ENCODE data around the gene FZD4. TPM values are rescaled to one million over a fixed set of nuclear protein-coding genes. Genes with fewer than 3 reads are reported as not detected.
"Not testable (repeated sequence)": the region's sequence is repeated elsewhere in the genome, so short reads cannot be mapped to it uniquely, and the experiment has no call there.

The FZD4 gene
- total RNA-seq, 2 donors from 2014 or later, result 34.3 to 38.3 TPM

- Histone ChIP-seq H3K36me3 (no peaks in the 10 kb centered on the region), H3K4me3 (no peak overlapping the region), H3K9me3 (no peaks in the 10 kb centered on the region), H3K27me3 (replicated peaks; ENCODE audit: insufficient read depth) (no peaks in the 10 kb centered on the region), H3K4me1 (replicated peaks) (peaks cover 7% of the 10 kb centered on the region), H3K27ac (peak overlapping the region; percentile 32 to 64)
- 51% methylated on average over 7 of the region's 7 CpGs for WGBS
- DNase-seq (ENCODE audit: low spot score), result no peak
- TF ChIP-seq POLR2AphosphoS5 (IDR thresholded peaks at IDR 0.05) (no peak), POLR2A (IDR thresholded peaks at IDR 0.05) (no peak), CTCF (IDR thresholded peaks at IDR 0.05) (no peak)
- intact Hi-C loops (cut with DNase I), result no loop called here
Observed at GRCh38 chr11:86941077-86941870, 13.9 kb downstream of the FZD4 start.

- no peaks in the 10 kb centered on the region for H3K9me3 ChIP-seq
- intact Hi-C loops (cut with DNase I), result no loop called here
- peak overlapping the region in 1 of 2 donors; percentile 3 for H3K4me3 ChIP-seq
- peak; percentile 32 for DNase-seq (ENCODE audit: low spot score)
- WGBS, result 36% methylated on average over 11 of the region's 11 CpGs
- TF ChIP-seq POLR2AphosphoS5 (IDR thresholded peaks at IDR 0.05) (no peak), CTCF (IDR thresholded peaks at IDR 0.05) (no peak), POLR2A (IDR thresholded peaks at IDR 0.05) (no peak)
- peaks cover 16% of the 10 kb centered on the region for H3K4me1 ChIP-seq (replicated peaks)
- H3K36me3 ChIP-seq, result no peaks in the 10 kb centered on the region
- H3K27ac ChIP-seq, result peak overlapping the region; percentile 32 to 64
- no peaks in the 10 kb centered on the region for H3K27me3 ChIP-seq (replicated peaks; ENCODE audit: insufficient read depth)
Observed at GRCh38 chr11:86940122-86940777, 14.9 kb downstream of the FZD4 start.

GRCh38 chr11:86938900-86939880, 16.0 kb downstream of the FZD4 start:
- 21% methylated on average over 4 of the region's 4 CpGs for WGBS
- Histone ChIP-seq H3K4me3 (no peak overlapping the region), H3K4me1 (replicated peaks) (peaks cover 16% of the 10 kb centered on the region), H3K9me3 (no peaks in the 10 kb centered on the region), H3K27ac (peak overlapping the region; percentile 32 to 64), H3K27me3 (replicated peaks; ENCODE audit: insufficient read depth) (no peaks in the 10 kb centered on the region), H3K36me3 (no peaks in the 10 kb centered on the region)
- intact Hi-C loops (cut with DNase I), result loop anchor here (1.0 to 10.0 kb wide), 2 partner anchors 351 to 486 kb away; no protein-coding TSS in a partner anchor
- no peak for TF ChIP-seq POLR2AphosphoS5 (IDR thresholded peaks at IDR 0.05)
- no peak for TF ChIP-seq POLR2A (IDR thresholded peaks at IDR 0.05)
- peak; percentile 54 to 81 (median 68) for TF ChIP-seq CTCF (IDR thresholded peaks at IDR 0.05)
- DNase-seq (ENCODE audit: low spot score), result peak; percentile 32

- DNase-seq (ENCODE audit: low spot score), result no peak
- H3K27ac ChIP-seq, result no peak overlapping the region
- WGBS, result 44% methylated on average over 6 of the region's 6 CpGs
- intact Hi-C loops (cut with DNase I), result loop anchor here (10.0 kb wide), 1 partner anchor 486 kb away; no protein-coding TSS in a partner anchor
- no peak for TF ChIP-seq CTCF (IDR thresholded peaks at IDR 0.05)
- no peak for TF ChIP-seq POLR2AphosphoS5 (IDR thresholded peaks at IDR 0.05)
- no peak for TF ChIP-seq POLR2A (IDR thresholded peaks at IDR 0.05)
- H3K4me3 ChIP-seq, result no peak overlapping the region
- H3K4me1 ChIP-seq (replicated peaks), result peaks cover 16% of the 10 kb centered on the region
- no peaks in the 10 kb centered on the region for H3K36me3 ChIP-seq
- no peaks in the 10 kb centered on the region for H3K27me3 ChIP-seq (replicated peaks; ENCODE audit: insufficient read depth)
- no peaks in the 10 kb centered on the region for H3K9me3 ChIP-seq
Observed at GRCh38 chr11:86938203-86938899, 16.8 kb downstream of the FZD4 start.

GRCh38 chr11:86937193-86937806, 17.9 kb downstream of the FZD4 start:
- H3K9me3 ChIP-seq; H3K27me3 ChIP-seq (replicated peaks; ENCODE audit: insufficient read depth); H3K36me3 ChIP-seq; H3K27ac ChIP-seq; H3K4me3 ChIP-seq; DNase-seq (ENCODE audit: low spot score): not testable (repeated sequence)
- 85% methylated on average over 2 of the region's 2 CpGs for WGBS
- H3K4me1 ChIP-seq (replicated peaks), result peaks cover 16% of the 10 kb centered on the region
- intact Hi-C loops (cut with DNase I), result loop anchor here (10.0 kb wide), 1 partner anchor 488 kb away; no protein-coding TSS in a partner anchor

All from prostate gland (tissue), 2 donors.